ENCODE measurements around the gene LSAMP. TPM values are rescaled to one million over a fixed set of nuclear protein-coding genes. Genes with fewer than 3 reads are reported as not detected.
A peak's percentile ranks its signal among the peaks of the same experiment; 100 is the strongest.

LSAMP gene
- total RNA-seq, 1 donor from 2014 or later, result 30.1 TPM

- peaks cover 31% of the 10 kb centered on the region for H3K4me1 Mint-ChIP-seq
- no peaks in the 10 kb centered on the region for H3K9me3 Mint-ChIP-seq
- H3K36me3 Mint-ChIP-seq, result no peaks in the 10 kb centered on the region
- no peak overlapping the region for H3K27ac Mint-ChIP-seq
- DNase-seq (ENCODE audit: low spot score in 2 of 2, unreplicated experiment in 2 of 2), result no peak
- H3K27me3 Mint-ChIP-seq (ENCODE audit: low read depth), result peaks cover 37% of the 10 kb centered on the region
- TF ChIP-seq CTCF (IDR thresholded peaks at IDR 0.05; ENCODE audit: unreplicated experiment), result no peak
- no peak overlapping the region for H3K4me3 Mint-ChIP-seq
Observed at GRCh38 chr3:115862849-115863248, 582.4 kb downstream of the LSAMP start.

GRCh38 chr3:115862099-115862498, 583.2 kb downstream of the LSAMP start:
- no peak for DNase-seq (ENCODE audit: low spot score in 2 of 2, unreplicated experiment in 2 of 2)
- Mint-ChIP-seq H3K27me3 (ENCODE audit: low read depth) (peaks cover 40% of the 10 kb centered on the region), H3K9me3 (no peaks in the 10 kb centered on the region), H3K4me3 (no peak overlapping the region), H3K27ac (no peak overlapping the region), H3K36me3 (no peaks in the 10 kb centered on the region), H3K4me1 (peaks cover 29% of the 10 kb centered on the region)
- no peak for TF ChIP-seq CTCF (IDR thresholded peaks at IDR 0.05; ENCODE audit: unreplicated experiment)

- Mint-ChIP-seq H3K4me1 (peaks cover 26% of the 10 kb centered on the region), H3K27ac (no peak overlapping the region)
- no peak for DNase-seq (ENCODE audit: low spot score in 2 of 2, unreplicated experiment in 2 of 2)
Observed at GRCh38 chr3:115861166-115861733, 584.0 kb downstream of the LSAMP start.

GRCh38 chr3:115860766-115861165, 584.5 kb downstream of the LSAMP start:
- Mint-ChIP-seq H3K9me3 (no peaks in the 10 kb centered on the region), H3K4me1 (peaks cover 26% of the 10 kb centered on the region), H3K36me3 (no peaks in the 10 kb centered on the region), H3K27me3 (ENCODE audit: low read depth) (peaks cover 40% of the 10 kb centered on the region), H3K27ac (no peak overlapping the region), H3K4me3 (no peak overlapping the region)
- no peak for DNase-seq (ENCODE audit: low spot score in 2 of 2, unreplicated experiment in 2 of 2)
- TF ChIP-seq CTCF (IDR thresholded peaks at IDR 0.05; ENCODE audit: unreplicated experiment), result no peak

More at GRCh38 chr3:115861166-115861733, 584.0 kb downstream of the LSAMP start:
- no peaks in the 10 kb centered on the region for H3K36me3 Mint-ChIP-seq
- H3K4me3 Mint-ChIP-seq, result no peak overlapping the region
- peaks cover 41% of the 10 kb centered on the region for H3K27me3 Mint-ChIP-seq (ENCODE audit: low read depth)
- TF ChIP-seq CTCF (IDR thresholded peaks at IDR 0.05; ENCODE audit: unreplicated experiment), result peak; percentile 24
- no peaks in the 10 kb centered on the region for H3K9me3 Mint-ChIP-seq

- H3K27ac Mint-ChIP-seq, result no peak overlapping the region
- H3K4me3 Mint-ChIP-seq, result no peak overlapping the region
- no peaks in the 10 kb centered on the region for H3K9me3 Mint-ChIP-seq
- DNase-seq (ENCODE audit: low spot score in 2 of 2, unreplicated experiment in 2 of 2), result no peak
- no peak for TF ChIP-seq CTCF (IDR thresholded peaks at IDR 0.05; ENCODE audit: unreplicated experiment)
- H3K36me3 Mint-ChIP-seq, result no peaks in the 10 kb centered on the region
- peaks cover 11% of the 10 kb centered on the region for H3K4me1 Mint-ChIP-seq
- peaks cover 45% of the 10 kb centered on the region for H3K27me3 Mint-ChIP-seq (ENCODE audit: low read depth)
Observed at GRCh38 chr3:115859002-115859807, 586.1 kb downstream of the LSAMP start.
